Subcutaneous adipose tissue (tissue), 4 donors: ENCODE results near the gene MAP2K1. TPM values are rescaled to one million over a fixed set of nuclear protein-coding genes. Genes with fewer than 3 reads are reported as not detected.

ENCODE experiments used
- CTCF ChIP-seq: fragments of 450-650 bp; IDR thresholded peaks from one replicate; pipeline ENCODE4 v1.5.1; 2016; ENCODE audit warnings: low read depth, mild to moderate bottlenecking, control low read depth, antibody characterized with exemption, moderate library complexity
- total RNA-seq, 4 donors: library from RNA; depleted of rRNA; stranded (reverse); fragments of >200 nt; gene quantifications; one replicate each; pipeline ENCODE4 v1.1.0, GENCODE V29; 2016

The MAP2K1 gene
- total RNA-seq, 4 donors from 2014 or later: 57.6 to 70.7 (median 65.4) TPM

DNA sequence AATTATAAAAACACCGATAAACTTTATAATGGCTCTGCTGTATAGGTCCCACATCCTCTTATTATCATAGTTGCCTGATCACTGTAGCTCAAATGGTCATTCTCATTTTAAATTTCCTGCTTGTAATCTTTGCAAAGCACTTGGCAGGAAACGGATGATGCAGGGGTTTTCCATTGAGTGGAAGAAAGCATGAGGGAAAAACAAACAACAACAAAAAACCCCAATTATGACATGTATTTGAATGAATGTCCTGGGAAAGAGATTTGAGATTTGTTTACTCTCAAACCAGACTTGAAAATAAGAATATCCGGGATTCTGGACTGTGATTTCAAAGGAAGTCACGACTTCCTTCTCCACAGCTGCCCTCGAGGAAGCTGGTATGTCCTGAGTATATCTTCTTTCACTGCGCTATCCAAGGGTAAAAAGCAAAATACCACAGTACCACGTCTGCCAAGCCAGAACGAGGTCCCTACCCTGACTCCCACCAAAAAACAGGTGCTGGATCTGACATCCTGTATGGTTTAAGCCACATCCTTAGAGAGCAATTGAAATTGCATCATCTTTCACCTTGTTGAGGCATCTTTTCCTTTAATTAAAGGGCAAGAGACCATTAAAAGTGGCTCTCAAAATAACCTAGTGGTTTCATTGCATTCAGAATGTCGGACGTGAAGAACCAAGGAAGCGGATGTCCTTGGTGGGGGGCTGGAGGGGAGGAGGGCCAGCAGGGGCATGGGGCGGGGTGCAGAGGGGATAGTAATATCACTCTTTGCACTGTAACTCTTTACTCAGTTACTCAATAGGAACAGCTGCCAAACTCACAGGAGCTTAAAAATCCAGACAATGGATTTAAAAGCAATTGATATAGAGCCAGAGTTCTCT lies 16.7 kb upstream of the MAP2K1 start:
- TF ChIP-seq CTCF: no peak

DNA sequence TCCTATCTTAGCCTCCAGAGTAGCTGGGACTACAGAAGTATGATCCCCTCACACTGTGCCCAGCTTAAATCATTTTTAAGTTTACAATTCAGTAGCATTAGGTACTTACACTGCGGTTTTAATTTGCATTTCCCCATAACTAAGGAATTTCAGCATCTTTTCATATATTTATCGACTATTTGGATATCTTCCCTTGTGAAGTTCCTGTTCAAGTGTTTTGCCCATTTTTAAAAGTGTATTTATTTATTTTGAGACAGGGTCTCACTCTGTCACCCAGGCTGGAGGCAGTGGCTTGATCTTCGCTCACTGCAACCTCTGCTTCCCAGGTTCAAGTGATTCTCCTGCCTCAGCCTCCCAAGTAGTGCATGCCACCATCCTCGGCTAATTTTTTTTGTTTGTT lies 12.5 kb upstream of the MAP2K1 start:
- TF ChIP-seq CTCF: no peak

GRCh38 chr15:66378814-66379430 lies 7.8 kb upstream of the MAP2K1 start:
- no peak for TF ChIP-seq CTCF

DNA sequence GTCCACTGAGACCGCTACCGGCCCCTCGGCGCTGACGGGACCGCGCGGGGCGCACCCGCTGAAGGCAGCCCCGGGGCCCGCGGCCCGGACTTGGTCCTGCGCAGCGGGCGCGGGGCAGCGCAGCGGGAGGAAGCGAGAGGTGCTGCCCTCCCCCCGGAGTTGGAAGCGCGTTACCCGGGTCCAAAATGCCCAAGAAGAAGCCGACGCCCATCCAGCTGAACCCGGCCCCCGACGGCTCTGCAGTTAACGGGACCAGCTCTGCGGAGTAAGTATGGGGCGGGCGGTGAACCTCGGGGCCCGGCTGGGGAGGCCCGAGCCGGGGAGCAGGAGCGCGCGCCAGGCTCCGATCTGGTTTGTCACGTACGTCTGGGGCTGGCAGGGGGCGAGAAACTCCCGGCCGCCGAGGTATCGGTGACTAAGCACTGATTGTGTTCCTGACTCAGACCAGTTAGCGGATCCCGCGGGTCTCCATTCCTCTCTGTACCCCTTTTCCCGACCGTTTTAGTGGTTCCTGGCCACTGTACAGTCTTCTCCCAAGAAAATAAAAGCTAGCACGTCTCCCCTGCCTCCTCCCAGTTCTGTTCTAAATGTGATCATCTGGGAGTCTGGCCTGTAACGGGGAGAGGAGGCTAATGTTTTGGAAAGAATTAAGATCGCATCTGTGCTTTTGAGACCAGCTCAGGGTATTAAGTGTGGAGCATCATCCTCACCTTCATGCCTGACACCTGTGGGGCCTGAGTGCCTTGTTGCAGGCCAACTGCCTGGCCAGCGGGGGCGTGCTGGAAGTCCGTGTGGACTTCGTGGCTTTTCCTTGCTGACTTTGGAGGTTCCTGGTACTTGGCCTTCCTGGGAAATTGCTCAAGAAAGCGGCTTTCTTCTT lies 691 bp downstream of the MAP2K1 start:
- TF ChIP-seq CTCF: no peak

GRCh38 chr15:66388043-66388363 lies 1.3 kb downstream of the MAP2K1 start:
- TF ChIP-seq CTCF: no peak

DNA sequence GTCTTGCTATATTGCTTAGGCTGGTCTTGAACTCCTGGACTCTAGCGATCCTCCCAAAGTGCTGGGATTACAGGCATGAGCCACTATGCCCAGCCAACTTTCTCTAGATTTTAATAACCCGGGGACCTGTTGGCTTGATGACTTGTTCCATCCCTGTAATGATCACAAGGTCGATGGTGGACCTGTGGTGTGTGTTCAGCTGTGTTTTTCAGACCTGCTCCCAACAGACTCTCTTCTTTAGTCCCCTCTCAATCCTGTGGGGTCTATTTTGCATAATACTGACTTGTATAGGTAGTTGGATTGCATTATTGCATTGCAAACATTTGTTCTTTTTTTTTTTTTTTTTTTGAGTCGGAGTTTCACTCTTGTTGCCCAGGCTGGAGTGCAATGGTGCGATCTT lies 1.9 kb downstream of the MAP2K1 start:
- TF ChIP-seq CTCF: no peak
